ENCODE data around the gene CAMSAP3. TPM values are rescaled to one million over a fixed set of nuclear protein-coding genes. Genes with fewer than 3 reads are reported as not detected.

CAMSAP3 gene
- polyA plus RNA-seq, 3 donors: 25.0 to 28.6 (median 26.2) TPM

- DNase-seq: no peak
Observed at GRCh38 chr19:7647156-7647555, 51.5 kb downstream of the CAMSAP3 start.

GRCh38 chr19:7648265-7649014 is 52.8 kb downstream of the CAMSAP3 start:
- DNase-seq: no peak

GRCh38 chr19:7650148-7650547 is 54.5 kb downstream of the CAMSAP3 start:
- no peak for DNase-seq

GRCh38 chr19:7652061-7652641 is 56.5 kb downstream of the CAMSAP3 start:
- DNase-seq: peak; percentile 81

- DNase-seq: no peak
Observed at GRCh38 chr19:7654401-7654800, 58.7 kb downstream of the CAMSAP3 start.

GRCh38 chr19:7655581-7655980 is 59.9 kb downstream of the CAMSAP3 start:
- no peak for DNase-seq

- no peak for DNase-seq
Observed at GRCh38 chr19:7657131-7657751, 61.6 kb downstream of the CAMSAP3 start.

GRCh38 chr19:7658219-7658686 is 62.6 kb downstream of the CAMSAP3 start:
- no peak for DNase-seq

- DNase-seq: no peak
Observed at GRCh38 chr19:7661744-7662538, 66.3 kb downstream of the CAMSAP3 start.

- DNase-seq: no peak
Observed at GRCh38 chr19:7662657-7663056, 67.0 kb downstream of the CAMSAP3 start.

GRCh38 chr19:7663706-7664105 is 68.0 kb downstream of the CAMSAP3 start:
- DNase-seq: no peak

- no peak for DNase-seq
Observed at GRCh38 chr19:7665076-7665475, 69.4 kb downstream of the CAMSAP3 start.

Other genes starting within 250 kb of the CAMSAP3 start
- gene ARHGEF18, start 246.9 kb upstream of the CAMSAP3 start, polyA plus RNA-seq (ENCODE audit: insufficient read length in 3 of 3): 10 to 100 TPM; 32.1 to 38.1 (median 34.3) TPM
- gene PEX11G, start 106.8 kb upstream of the CAMSAP3 start, polyA plus RNA-seq (ENCODE audit: insufficient read length in 3 of 3): 10 to 100 TPM in 1 of 3 donors, 1 to 10 TPM in 2; 7.0 to 10.8 (median 9.2) TPM
- gene ZNF358, start 79.8 kb upstream of the CAMSAP3 start, polyA plus RNA-seq (ENCODE audit: insufficient read length in 3 of 3): 10 to 100 TPM; 53.7 to 70.8 (median 64.5) TPM
- 10 to 100 TPM; 18.5 to 20.0 (median 19.8) TPM for gene MCOLN1, start 73.2 kb upstream of the CAMSAP3 start, polyA plus RNA-seq (ENCODE audit: insufficient read length in 3 of 3)
- gene PNPLA6, start 60.1 kb upstream of the CAMSAP3 start, polyA plus RNA-seq (ENCODE audit: insufficient read length in 3 of 3): 10 to 100 TPM; 42.2 to 46.0 (median 42.8) TPM
- gene XAB2, start 33.7 kb downstream of the CAMSAP3 start, polyA plus RNA-seq (ENCODE audit: insufficient read length in 3 of 3): 10 to 100 TPM; 37.5 to 47.5 (median 44.2) TPM
- gene PET100, start 33.9 kb downstream of the CAMSAP3 start, polyA plus RNA-seq (ENCODE audit: insufficient read length in 3 of 3): 100 to 1,000 TPM; 105 to 133 (median 113) TPM
- 1 to 10 TPM in 2 of 3 donors, under 1 TPM in 1; 0.91 to 2.1 (median 1.0) TPM for gene PCP2, start 37.9 kb downstream of the CAMSAP3 start, polyA plus RNA-seq (ENCODE audit: insufficient read length in 3 of 3)
- 10 to 100 TPM; 61.8 to 89.2 (median 81.4) TPM for gene STXBP2, start 41.2 kb downstream of the CAMSAP3 start, polyA plus RNA-seq (ENCODE audit: insufficient read length in 3 of 3)
- 1 to 10 TPM; 1.3 to 2.2 (median 1.4) TPM for gene RETN, start 73.2 kb downstream of the CAMSAP3 start, polyA plus RNA-seq (ENCODE audit: insufficient read length in 3 of 3)
- under 1 TPM; 0.21 to 0.53 (median 0.21) TPM for gene MCEMP1, start 81.2 kb downstream of the CAMSAP3 start, polyA plus RNA-seq (ENCODE audit: insufficient read length in 3 of 3)
- gene TRAPPC5, start 85.0 kb downstream of the CAMSAP3 start, polyA plus RNA-seq (ENCODE audit: insufficient read length in 3 of 3): 10 to 100 TPM; 60.2 to 81.9 (median 65.1) TPM
- gene FCER2, start 106.3 kb downstream of the CAMSAP3 start, polyA plus RNA-seq (ENCODE audit: insufficient read length in 3 of 3): under 1 TPM in 2 of 3 donors, not detected in 1; 0.12 to 0.17 TPM
- not detected for gene CLEC4G, start 136.2 kb downstream of the CAMSAP3 start, polyA plus RNA-seq (ENCODE audit: insufficient read length in 3 of 3)
- 1 to 10 TPM in 2 of 3 donors, under 1 TPM in 1; 1.00 to 1.9 (median 1.5) TPM for gene CD209, start 151.7 kb downstream of the CAMSAP3 start, polyA plus RNA-seq (ENCODE audit: insufficient read length in 3 of 3)
- gene CLEC4M, start 167.4 kb downstream of the CAMSAP3 start, polyA plus RNA-seq (ENCODE audit: insufficient read length in 3 of 3): 1 to 10 TPM; 2.4 to 3.9 (median 3.9) TPM
- gene EVI5L, start 234.4 kb downstream of the CAMSAP3 start, polyA plus RNA-seq (ENCODE audit: insufficient read length in 3 of 3): 10 to 100 TPM; 17.1 to 18.4 (median 18.2) TPM